ENCODE measurements around the gene NAPA. TPM values are rescaled to one million over a fixed set of nuclear protein-coding genes. Genes with fewer than 3 reads are reported as not detected.

Gene NAPA
- total RNA-seq, 1 experiment from 2014 or later = 80.4 TPM

- intact Hi-C loops (cut with micrococcal nuclease; ENCODE audit: unreplicated experiment) = no loop called here
- H3K27ac ChIP-seq = no peak overlapping the region
- CTCF ChIA-PET = no interaction called here
Observed at GRCh38 chr19:47475465-47475864, 39.4 kb downstream of the NAPA start.

DNA sequence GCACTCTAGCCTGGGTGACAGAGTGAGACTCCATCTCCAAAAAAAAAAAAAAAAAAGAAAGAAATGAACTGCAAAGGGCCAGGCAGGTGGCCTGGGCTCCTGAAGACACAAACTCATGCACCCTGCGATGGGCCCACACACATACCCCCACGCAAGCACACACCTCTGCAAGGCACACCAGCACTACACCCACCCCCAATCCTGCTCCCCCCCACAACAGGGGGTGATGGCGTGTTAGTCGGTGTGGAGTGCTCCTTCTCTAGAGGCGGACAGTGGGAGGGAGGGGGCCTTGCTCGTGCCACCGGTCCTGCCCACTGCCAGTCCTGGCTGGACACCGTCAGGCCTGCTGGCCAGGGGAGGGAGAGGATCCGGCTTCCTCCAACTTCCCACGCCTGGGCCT, 41.5 kb downstream of the NAPA start:
- Histone ChIP-seq H4K20me1 (ENCODE audit: insufficient read depth) (no peaks in the 10 kb centered on the region), H3K4me2 (no peak overlapping the region), H3K27me3 (ENCODE audit: insufficient read depth, low read depth) (peaks cover 40% of the 10 kb centered on the region), H3K9me2 (ENCODE audit: insufficient read depth) (no peaks in the 10 kb centered on the region), H3K4me3 (no peak overlapping the region), H3F3A (ENCODE audit: insufficient read depth, low read depth) (0 out of 2 replicates have a peak, but pooled peaks cover 5% of the 10 kb centered on the region), H2AFZ (no peak overlapping the region), H3K79me2 (ENCODE audit: low read depth) (no peaks in the 10 kb centered on the region), H3K9me3 (ENCODE audit: insufficient read depth, low read depth) (no peaks in the 10 kb centered on the region), H3K36me3 (ENCODE audit: low read depth) (no peaks in the 10 kb centered on the region), H3K4me1 (replicated peaks; ENCODE audit: insufficient read depth) (no peaks in the 10 kb centered on the region), H3K27ac (no peak overlapping the region)
- ChIA-PET CTCF (interaction anchor here (0.6 kb wide), 1 partner anchor 687 kb away, joined by 4 read pairs; no protein-coding TSS in a partner anchor), POLR2A (ENCODE audit: unreplicated experiment) (no interaction called here)
- no peak for DNase-seq
- intact Hi-C loops (cut with micrococcal nuclease; ENCODE audit: unreplicated experiment) = no loop called here
- TF ChIP-seq EZH2 (IDR thresholded peaks at IDR 0.05; ENCODE audit: low read depth) = no peak
- TF ChIP-seq CTCF (conservative IDR thresholded peaks at IDR 0.05) = no peak
- no TSS peak for BruUV-seq (replicated peaks)

More at GRCh38 chr19:47475465-47475864, 39.4 kb downstream of the NAPA start:
- no peak for DNase-seq
- no peak overlapping the region for H2AFZ ChIP-seq
- H3K9me3 ChIP-seq (ENCODE audit: insufficient read depth, low read depth) = no peaks in the 10 kb centered on the region
- H3K4me3 ChIP-seq = no peak overlapping the region
- TF ChIP-seq CTCF (conservative IDR thresholded peaks at IDR 0.05) (no peak), EZH2 (IDR thresholded peaks at IDR 0.05; ENCODE audit: low read depth) (no peak)
- H3K4me1 ChIP-seq (replicated peaks; ENCODE audit: insufficient read depth) = no peaks in the 10 kb centered on the region
- no peaks in the 10 kb centered on the region for H3K36me3 ChIP-seq (ENCODE audit: low read depth)
- H3F3A ChIP-seq (ENCODE audit: insufficient read depth, low read depth) = no peaks in the 10 kb centered on the region
- no peaks in the 10 kb centered on the region for H4K20me1 ChIP-seq (ENCODE audit: insufficient read depth)
- no peak overlapping the region for H3K4me2 ChIP-seq
- H3K79me2 ChIP-seq (ENCODE audit: low read depth) = no peaks in the 10 kb centered on the region
- POLR2A ChIA-PET (ENCODE audit: unreplicated experiment) = no interaction called here
- no peaks in the 10 kb centered on the region for H3K9me2 ChIP-seq (ENCODE audit: insufficient read depth)
- H3K27me3 ChIP-seq (ENCODE audit: insufficient read depth, low read depth) = peaks cover 18% of the 10 kb centered on the region
- BruUV-seq (replicated peaks) = no TSS peak

GRCh38 chr19:47471733-47472457, 43.0 kb downstream of the NAPA start, which contains the start of gene SLC8A2:
TSS of gene SLC8A2 (minus strand) at chr19:47471893. CDS start at chr19:47466403, 5,490 bp downstream.
- Histone ChIP-seq H3K4me1 (replicated peaks; ENCODE audit: insufficient read depth) (no peaks in the 10 kb centered on the region), H2AFZ (no peak within 1 kb of the TSS), H3K4me2 (no peak within 1 kb of the TSS), H3K9me2 (ENCODE audit: insufficient read depth) (no peaks in the 10 kb centered on the region), H3K9me3 (ENCODE audit: insufficient read depth, low read depth) (no peaks in the 10 kb centered on the region), H3K36me3 (ENCODE audit: low read depth) (no peaks in the 10 kb centered on the region), H3K27ac (no peak within 1 kb of the TSS), H3K79me2 (ENCODE audit: low read depth) (no peaks in the 10 kb centered on the region), H4K20me1 (ENCODE audit: insufficient read depth) (no peaks in the 10 kb centered on the region), H3K27me3 (ENCODE audit: insufficient read depth, low read depth) (peaks cover 54% of the 10 kb centered on the region), H3K4me3 (no peak within 1 kb of the TSS), H3F3A (ENCODE audit: insufficient read depth, low read depth) (0 out of 2 replicates have a peak, but pooled peaks cover 5% of the 10 kb centered on the region)
- no TSS peak for BruUV-seq (replicated peaks)
- TF ChIP-seq CTCF (conservative IDR thresholded peaks at IDR 0.05) (no peak), EZH2 (IDR thresholded peaks at IDR 0.05; ENCODE audit: low read depth) (no peak)
- intact Hi-C loops (cut with micrococcal nuclease; ENCODE audit: unreplicated experiment) = no loop called here
- POLR2A ChIA-PET (ENCODE audit: unreplicated experiment) = no interaction called here
- CTCF ChIA-PET = interaction anchor here (0.6 kb wide), 1 partner anchor 797 kb away, joined by 4 read pairs; no protein-coding TSS in a partner anchor
- DNase-seq = peak; percentile 45 to 69

All from PC-9 (cell line).